ACHN (cell line): ENCODE results near the gene SORBS1.
A peak's percentile ranks its signal among the peaks of the same experiment; 100 is the strongest.

Experiments
- DNase-seq: peaks from one replicate; pipeline ENCODE4 v3.0.0-alpha.2; 2015
- in situ Hi-C: cut with HindIII; loops from 2 replicates; pipeline ENCODE4 v1.10.0; 2017; ENCODE audit warnings: low sequenced_read_pairs, low pct_ligation_motif_present, low pct_unique_long_range_greater_than_20kb

SORBS1 gene

DNA sequence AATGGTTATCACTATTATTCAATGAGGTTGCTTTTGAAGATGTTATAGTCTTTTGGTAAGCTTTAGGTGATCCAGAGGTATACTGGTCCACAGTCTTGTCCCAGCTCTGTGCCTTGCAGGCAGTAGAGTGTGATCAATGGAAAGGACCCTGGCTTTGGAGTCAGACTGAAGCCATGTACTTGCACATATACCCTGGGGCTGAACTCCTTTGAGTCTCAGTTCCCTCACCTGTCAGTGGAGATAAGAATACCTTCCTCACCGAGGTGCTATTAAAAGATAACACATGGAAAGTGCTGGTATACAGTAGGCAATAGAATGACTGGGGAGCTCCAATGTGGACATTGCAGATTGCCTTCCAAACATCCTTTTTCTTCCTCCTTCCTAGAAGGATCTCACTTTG is 254.3 kb downstream of the SORBS1 start:
- in situ Hi-C loops = no loop called here

GRCh38 chr10:95306318-95306650 is 254.9 kb downstream of the SORBS1 start:
- in situ Hi-C loops = no loop called here
- DNase-seq = no peak

More for the DNA sequence above, 254.3 kb downstream of the SORBS1 start:
- DNase-seq = no peak

DNA sequence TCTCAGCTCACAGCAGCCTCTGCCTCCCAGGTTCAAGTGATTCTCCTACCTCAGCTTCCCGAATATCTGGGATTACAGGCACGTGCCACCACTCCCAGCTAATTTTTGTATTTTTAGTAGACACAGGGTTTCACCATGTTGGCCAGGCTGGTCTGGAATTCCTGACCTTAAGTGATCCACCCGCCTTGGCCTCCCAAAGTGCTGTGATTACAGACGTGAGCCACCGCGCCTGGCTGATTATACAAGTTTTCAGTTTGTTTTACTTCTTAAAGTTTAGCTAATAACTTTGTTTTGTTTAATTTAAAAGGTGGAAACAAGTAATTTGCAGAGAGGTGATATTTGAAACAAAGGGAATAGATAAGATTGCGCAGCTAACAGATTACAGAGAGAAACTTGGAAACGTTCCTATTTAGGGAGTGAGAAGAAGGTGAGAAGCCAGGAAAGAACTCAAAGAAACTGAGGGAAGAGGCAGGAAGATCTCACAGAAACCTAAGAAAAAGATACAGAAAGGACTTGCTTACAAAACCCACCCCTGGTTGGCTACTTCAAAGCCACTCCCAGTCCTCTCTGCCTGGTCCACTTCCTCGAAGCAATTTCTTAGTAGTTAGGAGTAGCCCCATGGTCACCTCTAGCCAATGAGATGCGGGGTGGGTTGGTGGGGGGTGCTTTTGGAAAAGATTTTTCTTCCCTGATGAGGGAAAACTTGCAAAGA is 255.4 kb downstream of the SORBS1 start:
- in situ Hi-C loops = no loop called here
- DNase-seq = no peak

GRCh38 chr10:95304976-95305375 is 256.2 kb downstream of the SORBS1 start:
- DNase-seq = no peak
- in situ Hi-C loops = no loop called here

- DNase-seq = no peak
- in situ Hi-C loops = no loop called here
Observed at GRCh38 chr10:95304463-95304862, 256.7 kb downstream of the SORBS1 start.

- in situ Hi-C loops = no loop called here
Observed at GRCh38 chr10:95303950-95304349, 257.2 kb downstream of the SORBS1 start.

GRCh38 chr10:95303535-95303934 is 257.6 kb downstream of the SORBS1 start:
- in situ Hi-C loops = no loop called here

More at GRCh38 chr10:95303950-95304349, 257.2 kb downstream of the SORBS1 start:
- DNase-seq = no peak

GRCh38 chr10:95300022-95300539 is 261.1 kb downstream of the SORBS1 start:
- DNase-seq = no peak
- in situ Hi-C loops = no loop called here

More at GRCh38 chr10:95303535-95303934, 257.6 kb downstream of the SORBS1 start:
- DNase-seq = no peak

- in situ Hi-C loops = no loop called here
- no peak for DNase-seq
Observed at GRCh38 chr10:95297402-95297801, 263.8 kb downstream of the SORBS1 start.

- no peak for DNase-seq
- in situ Hi-C loops = no loop called here
Observed at GRCh38 chr10:95296764-95297163, 264.4 kb downstream of the SORBS1 start.

DNA sequence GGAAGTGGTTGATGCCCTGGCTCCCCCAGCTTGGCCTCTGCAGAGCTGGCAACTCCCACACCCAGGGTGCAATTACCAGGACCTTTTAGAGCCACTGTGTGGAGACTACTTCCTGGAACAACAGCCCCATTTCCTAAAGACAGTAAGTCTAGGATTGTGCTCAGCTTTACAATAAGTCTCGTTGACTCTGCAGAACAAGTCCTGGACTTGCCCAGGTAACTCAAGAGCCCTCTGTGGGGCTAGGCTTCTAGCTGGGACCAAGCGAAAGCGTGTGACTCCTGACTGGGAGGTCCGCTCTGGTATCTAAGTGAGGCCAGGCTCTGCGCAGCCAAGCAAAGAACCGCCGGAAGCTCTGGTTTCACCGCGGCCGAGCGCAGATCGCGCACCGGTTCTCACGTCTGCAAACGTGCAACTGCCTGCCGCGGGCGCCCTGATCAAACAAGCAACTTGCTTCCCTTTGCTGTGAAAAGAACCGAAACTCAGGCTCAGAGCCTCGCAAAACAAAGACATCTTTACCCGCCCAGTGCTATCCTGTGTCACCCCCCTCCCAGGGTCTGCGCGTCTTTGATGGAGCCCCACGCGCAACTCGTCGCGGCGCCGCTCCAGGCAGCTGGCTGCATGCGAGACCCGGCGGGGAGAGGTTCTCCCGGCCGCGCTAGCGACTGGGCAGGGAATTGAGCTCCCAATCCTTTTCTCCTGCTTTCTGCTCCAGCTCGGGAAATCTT is 266.0 kb downstream of the SORBS1 start:
- in situ Hi-C loops = no loop called here
- peak; percentile 53 for DNase-seq

DNA sequence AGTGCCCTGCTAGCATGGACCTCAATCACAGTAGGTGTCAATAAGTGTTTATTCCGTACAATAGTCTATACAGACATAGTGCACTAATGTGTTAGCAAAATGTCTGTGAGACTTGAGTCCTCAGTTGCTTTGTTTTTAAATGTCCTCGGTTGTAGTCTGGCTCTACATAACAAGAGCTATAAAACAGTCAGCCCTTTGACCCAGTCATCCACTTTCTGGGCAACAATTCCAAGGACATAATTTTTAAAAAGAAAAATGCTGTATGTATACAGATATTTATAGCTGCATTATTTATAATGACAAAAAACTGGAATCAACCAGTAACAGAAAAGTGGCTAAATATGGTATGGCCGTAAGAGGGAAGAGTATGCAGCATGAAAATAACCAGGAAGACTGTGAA is 267.5 kb downstream of the SORBS1 start:
- DNase-seq = no peak
- in situ Hi-C loops = no loop called here

DNA sequence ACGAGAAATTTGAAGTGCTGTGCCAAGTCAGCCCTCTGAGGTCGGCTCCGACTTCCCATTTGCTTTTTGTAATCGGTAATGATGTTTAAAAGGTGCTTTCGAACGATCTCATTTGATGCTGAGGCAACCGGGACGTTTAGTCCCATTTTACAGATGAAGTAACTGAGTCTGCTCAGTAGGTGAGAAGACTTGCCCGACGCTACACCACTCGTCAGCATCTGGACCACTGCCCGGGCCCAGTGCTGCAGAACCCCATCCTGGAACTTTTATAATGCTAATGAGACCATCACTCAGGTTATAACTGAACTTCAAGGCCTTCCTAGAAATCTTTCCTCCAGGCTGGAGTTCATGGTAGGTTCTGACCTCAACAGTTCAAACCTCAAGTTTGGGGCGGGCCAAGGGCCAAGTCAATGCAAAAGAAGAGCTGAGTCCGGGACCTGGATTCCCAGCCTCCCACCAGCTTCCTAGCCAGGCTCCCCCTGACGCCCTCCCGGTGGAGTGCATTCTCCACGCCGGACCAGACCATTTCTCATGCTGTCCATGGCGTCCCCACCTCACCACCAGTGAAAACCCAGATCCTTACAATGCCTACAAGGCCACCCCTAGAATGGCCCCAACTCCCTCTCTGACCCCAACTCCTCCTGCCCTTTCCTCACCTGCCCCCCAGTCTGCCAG is 269.7 kb downstream of the SORBS1 start:
- DNase-seq = no peak
- in situ Hi-C loops = no loop called here

DNA sequence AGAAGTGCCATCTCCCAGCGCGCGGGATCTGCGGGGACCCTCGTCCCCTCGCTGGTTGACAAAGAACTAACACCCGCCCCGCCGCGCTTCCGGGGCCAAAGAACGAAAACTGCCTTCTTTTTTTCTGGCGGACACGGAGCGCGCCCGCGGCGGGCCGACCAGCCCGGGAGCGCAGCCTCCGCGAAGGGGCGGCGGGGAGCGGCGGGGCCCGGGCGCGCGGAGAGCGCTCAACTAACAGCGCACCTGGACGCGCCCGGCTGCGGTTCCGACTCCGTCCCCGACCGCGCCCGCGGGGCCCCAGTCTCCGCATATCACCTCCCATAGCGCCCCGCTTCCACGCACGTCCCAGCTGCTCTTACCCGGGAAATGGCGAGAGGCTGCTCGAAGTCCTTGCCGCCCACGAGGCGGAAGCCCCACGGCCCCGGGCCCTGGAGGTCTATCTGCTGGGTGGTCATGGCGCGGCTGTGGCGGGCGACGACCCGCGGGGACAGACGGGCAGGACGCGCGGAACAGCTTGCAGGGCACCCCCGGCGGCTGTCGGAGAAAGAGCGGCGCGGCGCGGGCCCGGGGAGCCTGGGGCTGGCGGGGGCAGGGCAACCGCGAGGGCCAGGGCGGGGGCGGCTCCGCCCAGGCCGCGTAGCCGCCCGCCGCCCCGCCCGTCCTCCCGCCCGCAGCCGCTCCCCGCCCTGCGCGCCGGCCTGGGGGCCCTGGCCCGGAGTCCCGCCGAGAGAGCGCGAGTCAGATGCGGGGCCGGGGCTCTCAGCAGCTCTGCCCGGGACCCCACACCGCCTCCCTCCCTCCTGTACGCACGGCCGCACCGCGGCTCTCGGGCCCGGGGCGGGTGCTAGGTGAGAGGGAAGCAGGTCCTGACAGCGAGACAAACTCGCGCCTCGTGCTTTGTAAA is 270.5 kb downstream of the SORBS1 start, which contains the start of gene PDLIM1:
Gene PDLIM1, minus strand, starts transcription at position 543 of the 904 bp plus-strand sequence. Its CDS starts 88 bp downstream, at position 455.
- in situ Hi-C loops = no loop called here
- peak; percentile 76 for DNase-seq

- in situ Hi-C loops = no loop called here
- DNase-seq = no peak
Observed at GRCh38 chr10:95289921-95290421, 271.2 kb downstream of the SORBS1 start.

- peak; percentile 29 for DNase-seq
- in situ Hi-C loops = no loop called here
Observed at GRCh38 chr10:95289003-95289920, 271.9 kb downstream of the SORBS1 start.

DNA sequence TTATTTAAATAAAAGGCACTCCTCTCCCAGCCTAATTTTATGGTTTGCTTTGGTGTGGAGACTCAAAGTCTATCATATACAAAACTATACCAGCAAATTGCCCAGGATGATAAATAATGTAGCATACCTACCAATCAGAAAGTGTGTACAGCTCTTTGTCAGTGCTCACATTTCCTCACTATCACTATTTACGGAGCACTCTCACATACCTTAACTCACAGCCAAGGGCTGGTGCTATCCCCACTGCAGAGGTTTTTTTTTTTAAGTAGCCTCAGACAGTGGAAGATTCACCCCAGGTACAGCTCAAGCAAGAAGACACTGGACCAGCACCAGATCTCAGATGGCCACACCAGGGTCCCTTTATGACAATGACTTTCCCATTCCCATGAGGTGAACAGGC is 272.9 kb downstream of the SORBS1 start:
- no peak for DNase-seq
- in situ Hi-C loops = no loop called here
